ENCODE results near the gene BTF3.

Gene BTF3

DNA sequence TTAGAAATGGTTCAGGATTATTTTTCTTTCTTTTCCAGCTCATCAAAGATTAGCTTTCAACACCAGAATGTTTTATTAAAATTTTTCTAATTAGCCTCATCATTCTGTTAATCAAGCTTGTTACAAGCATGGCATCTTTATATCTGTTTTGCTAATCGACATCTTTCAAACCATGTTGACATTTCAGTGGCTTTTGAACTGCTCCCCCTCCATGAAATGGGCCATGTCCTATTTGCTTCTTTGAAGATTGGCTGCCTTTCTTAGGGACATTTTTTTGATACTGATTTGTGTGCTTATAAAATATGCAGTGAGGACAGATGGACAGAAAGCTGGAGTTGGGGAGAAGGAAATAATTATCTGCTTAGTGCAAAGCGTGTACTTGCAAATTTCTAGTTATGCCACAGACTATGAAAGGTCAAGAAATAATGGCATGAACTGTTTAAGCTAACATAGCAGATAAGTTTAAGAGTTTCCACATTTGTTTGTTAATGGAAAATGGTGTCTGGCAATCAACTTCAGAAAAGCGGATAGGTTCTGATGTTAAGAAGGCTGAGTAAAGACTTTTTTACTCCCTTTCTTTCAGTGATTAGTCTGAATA, 27.5 kb downstream of the BTF3 start:
- no peak for DNase-seq (ENCODE audit: low read depth)

DNA sequence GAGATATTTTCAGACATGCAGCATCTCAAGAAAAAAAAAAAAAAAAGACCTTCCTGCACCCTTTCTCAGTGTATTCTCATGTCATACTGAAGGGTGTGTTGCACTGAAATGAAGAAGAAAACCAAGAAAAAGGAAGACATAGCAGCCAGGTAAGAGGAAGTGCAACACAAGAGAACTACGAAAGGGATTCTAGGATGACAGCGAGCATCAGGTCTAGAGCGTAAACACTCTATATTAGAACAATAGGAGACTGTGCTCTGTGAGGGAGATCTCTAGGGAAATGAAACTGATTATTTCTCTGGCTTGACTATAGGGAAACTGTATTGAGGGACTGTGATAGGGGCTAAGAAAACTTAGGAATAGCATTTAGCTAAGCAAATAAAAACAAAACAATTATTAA, 30.0 kb downstream of the BTF3 start:
- DNase-seq (ENCODE audit: low read depth) = no peak

DNA sequence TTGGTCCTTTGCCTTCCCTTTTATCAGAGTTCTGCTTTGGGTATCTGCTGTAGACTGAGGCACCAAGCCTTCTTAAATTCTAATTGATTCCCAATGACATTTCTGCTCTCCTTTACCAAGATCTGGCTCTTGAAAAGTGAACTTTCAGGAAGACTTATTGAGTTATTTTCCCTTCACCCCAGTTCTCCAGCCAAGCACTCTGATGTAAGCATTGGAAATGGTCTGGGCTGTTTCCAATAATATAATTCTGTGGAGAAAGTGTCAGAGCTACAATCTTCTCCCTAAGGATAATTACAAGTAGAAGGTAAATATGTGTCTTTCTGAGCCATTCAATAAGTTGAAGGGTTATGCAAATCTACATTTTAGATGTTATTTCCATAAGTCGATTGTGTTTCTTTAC, 30.8 kb downstream of the BTF3 start:
- DNase-seq (ENCODE audit: low read depth) = no peak

DNA sequence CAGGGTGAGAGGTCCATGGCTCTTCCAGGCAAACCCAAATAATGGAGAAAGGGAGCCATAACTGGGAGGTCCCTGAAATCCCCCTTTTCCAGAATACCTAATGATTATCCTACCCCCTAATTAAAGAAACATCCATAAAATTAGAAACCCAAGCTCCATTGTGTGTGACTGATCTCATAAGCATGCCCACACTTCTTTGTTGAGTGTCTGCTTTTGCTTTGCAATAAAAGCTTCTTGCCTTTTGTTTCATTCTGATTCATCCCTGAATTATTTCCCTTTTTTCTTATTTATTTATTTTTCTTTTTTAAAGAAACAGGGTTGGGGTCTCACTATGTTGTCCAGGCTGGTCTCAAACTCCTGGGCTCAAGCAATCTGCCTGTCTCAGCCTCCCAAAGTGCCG, 33.1 kb downstream of the BTF3 start:
- no peak for DNase-seq (ENCODE audit: low read depth)

DNA sequence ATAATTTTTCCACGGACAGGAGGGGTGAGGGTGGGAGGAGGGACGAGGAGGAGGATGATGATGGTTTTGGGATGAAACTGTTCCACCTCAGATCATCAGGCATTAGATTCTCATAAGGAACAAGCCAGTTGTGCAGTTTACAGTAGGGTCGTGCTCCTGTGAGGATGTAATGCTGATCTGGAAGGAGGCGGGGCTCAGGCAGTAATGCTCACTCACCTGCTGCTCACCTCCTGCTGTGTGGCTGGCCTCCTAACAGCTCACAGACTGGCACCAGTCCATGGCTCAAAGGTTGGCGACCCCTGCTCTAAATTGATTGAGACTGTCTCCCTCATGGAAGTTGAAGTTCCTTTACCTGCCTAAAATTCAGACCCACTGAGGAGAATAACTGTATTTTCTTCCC, 34.0 kb downstream of the BTF3 start:
- no peak for DNase-seq (ENCODE audit: low read depth)

DNA sequence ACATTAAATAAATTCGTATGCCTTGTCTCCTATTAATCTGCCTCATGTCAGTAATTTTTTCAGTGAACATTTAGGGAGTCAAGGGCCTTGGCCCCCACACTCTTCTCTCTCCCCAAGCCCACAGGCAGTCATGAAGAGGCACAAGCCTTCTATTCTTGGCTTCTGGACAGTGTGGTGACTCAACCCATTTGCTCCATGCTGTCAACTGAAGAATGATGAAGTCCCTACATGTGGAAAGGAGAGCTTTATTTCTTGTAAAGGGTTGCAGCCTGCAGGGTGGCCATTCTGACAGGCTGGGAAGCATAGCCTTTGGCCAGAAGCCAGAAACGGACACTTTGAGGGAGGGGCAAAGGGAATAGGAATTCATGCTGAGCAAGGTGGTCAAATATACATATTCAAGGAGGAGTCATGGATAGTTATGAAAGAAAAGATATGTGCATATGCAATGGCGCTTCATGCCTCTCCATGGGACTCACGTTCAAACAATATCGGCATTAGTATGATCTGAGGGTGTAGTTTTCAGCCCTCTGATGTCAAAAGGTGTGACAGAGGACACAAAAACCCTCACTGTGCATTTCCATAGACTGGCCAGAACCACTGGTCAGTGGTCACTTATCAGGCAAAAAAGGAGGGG, 35.9 kb downstream of the BTF3 start:
- no peak for DNase-seq (ENCODE audit: low read depth)

DNA sequence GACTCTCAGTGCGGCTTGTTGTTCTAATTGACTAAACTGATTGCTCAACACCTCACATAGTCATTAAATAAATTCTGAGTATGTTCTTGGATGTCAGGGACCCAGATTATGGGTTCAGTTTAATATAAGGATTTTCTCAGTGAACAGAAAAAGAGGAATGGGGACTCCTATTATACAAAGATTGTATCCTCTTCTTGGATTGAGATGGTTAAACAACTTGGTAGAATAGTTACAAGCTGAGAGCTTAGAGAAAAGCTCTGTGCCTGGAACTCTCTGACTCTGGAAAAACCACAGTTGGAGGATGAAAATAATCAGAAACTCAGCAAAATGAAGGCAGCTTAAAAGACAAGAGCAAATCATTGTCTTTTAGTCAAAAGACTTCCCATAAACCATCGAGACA, 36.7 kb downstream of the BTF3 start:
- no peak for DNase-seq (ENCODE audit: low read depth)

DNA sequence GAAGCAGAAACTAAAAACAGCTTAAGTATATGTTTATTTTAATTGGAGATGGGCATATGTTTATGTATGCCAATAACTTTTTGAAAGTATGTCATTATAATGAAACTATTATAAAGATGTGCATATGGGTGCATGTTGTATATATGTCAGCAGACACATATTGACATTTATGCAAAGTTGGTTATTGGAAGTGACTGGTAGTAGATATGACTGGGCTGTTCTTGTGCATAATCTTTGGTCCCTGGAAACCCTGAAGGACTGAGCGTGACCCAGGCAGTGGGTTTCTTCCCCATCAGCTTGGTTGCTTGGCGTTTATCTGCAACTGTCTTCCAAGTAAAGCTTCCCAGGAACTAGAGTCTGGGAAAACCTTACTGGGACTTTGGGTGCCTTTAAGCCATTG, 41.5 kb downstream of the BTF3 start:
- DNase-seq (ENCODE audit: low read depth) = no peak

DNA sequence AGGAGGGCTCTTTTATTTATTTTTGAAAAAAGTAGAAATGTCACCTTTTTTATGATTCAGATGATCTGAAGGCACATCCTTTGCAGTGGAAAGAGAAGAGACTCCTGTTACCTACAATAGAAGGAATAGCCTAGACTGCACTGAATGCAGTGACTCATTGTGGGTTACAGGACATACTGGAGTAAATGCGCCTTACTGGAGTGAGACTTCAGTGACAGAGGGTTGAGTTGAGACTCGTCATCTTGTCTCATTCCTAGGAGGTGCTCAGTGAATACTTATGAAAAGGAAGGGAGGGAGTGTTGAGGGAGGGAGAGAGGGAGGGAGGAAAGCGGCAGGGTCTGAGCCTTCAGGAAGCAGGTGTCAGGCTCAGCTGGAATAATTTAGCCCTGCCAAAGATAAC, 42.0 kb downstream of the BTF3 start:
- DNase-seq (ENCODE audit: low read depth) = no peak

DNA sequence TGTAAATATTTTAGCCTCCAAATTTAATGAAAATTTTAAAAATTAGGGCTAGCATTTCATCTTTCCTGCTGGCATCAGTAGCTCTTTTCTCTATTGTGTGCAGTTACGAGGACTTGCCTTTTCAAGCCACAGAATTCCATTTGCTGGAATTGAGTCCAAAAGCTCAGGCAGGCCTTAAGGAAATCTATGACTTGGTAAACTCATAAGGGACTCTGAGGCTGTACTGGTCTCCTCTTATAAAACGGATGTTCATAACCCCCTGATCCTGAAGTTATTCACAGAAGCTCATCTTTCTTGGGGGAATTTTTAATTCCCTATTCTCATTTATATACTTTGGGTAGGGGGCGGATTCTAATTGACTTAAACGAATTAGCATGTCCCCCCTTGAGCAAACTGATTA, 43.8 kb downstream of the BTF3 start:
- no peak for DNase-seq (ENCODE audit: low read depth)

DNA sequence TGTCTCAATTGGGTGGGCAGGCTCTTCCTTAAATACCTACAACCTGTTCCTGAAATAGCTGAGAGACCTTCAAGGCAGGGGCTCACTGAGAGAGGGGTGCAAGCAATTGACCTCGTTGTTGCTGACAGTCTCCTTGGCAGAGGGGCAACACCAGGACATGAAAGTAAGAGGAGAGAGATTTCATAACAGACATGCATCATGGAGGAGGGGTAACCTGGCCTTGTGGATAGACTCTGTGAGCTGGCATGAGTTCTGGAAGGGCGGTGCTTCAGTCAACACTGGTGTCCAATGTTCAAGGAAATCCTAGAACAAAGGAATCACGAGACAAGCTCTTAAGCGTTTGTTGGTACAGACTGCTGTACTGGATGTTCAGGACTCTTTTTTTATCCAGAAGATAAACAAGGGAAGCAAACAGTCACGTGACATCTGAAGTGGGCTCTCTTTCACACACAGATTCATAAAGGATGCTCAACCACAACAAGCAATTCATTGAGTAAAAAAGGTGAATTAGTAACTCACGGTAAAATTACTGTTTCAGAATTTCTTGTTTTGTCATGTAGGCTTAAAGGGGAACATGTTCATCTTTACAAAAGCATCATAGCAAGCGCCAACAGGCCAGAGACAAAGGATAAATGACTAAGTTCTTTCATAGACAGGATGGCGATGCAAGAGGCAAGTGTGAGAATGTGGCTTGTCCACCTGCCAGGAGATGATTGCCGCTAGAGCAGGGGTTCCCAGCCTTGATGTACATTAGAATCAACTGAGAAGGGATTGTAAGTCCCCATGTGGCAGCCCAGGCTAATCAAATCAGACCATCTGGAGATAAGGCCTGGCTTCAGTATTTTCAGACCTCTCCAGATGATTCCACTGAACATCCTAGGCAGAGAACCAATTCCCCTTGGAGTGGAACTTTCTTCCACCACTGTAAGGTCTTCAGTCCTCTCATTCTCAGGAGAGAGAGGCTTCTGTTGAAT, 46.5 kb downstream of the BTF3 start:
- DNase-seq (ENCODE audit: low read depth) = no peak

DNA sequence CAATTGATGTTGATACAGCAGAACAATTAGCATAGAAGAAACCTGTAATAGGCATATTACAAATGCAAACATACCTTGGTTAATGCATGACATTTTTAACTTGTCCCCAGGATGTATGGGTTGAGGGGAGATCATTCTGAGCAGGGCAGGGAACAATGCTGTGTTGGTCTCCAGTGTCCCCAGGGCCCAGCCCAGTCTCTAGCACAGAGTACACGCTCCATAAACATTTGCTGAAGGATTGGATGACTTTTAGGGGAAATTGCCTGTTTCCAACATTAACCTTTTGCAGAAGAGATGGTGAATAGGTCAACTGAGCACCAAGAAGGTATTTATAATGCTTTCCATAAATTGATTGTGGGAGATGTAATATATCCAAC, 47.1 kb downstream of the BTF3 start:
- no peak for DNase-seq (ENCODE audit: low read depth)

DNA sequence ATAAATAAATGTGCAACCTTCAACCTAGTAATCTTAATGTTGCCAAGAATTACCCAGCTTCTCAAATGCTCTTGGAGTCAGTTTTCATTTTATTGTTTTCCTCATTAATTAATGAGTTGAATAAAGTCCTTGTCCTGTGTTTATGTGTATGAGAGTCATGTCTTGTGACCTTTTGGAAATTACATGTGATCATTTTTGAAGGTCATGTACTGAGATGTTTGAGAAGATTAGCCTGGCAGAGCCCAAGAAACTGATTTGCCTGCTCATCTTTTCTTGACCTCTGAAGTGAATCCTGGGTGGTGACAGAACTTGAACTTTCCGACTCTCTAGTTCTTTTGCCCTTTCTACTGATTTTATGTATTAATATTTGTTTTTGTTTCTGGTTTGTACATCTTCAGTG, 51.8 kb downstream of the BTF3 start:
- no peak for DNase-seq (ENCODE audit: low read depth)

DNA sequence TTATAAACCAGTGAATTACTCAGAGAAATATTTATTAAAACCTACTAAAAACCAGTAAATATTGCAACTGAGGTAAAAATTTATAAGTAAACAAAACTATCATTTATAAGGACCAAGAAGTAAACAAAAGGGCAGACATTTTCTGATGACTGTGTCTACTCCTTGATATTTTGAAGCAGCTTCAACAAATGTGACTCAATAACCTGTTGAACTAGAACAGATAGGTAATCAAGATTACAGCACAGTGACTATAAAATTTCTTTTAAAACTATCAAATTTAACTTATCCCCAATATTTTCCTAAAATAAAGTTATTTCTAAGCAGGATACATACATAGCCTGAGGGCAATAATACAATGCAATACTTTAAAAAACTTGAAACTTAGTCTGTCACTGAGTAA, 54.4 kb downstream of the BTF3 start:
- DNase-seq (ENCODE audit: low read depth) = no peak
